ENCODE measurements around the gene NEU2. TPM values are rescaled to one million over a fixed set of nuclear protein-coding genes. Genes with fewer than 3 reads are reported as not detected.

NEU2 gene
- total RNA-seq, 1 donor from 2014 or later, result not detected

DNA sequence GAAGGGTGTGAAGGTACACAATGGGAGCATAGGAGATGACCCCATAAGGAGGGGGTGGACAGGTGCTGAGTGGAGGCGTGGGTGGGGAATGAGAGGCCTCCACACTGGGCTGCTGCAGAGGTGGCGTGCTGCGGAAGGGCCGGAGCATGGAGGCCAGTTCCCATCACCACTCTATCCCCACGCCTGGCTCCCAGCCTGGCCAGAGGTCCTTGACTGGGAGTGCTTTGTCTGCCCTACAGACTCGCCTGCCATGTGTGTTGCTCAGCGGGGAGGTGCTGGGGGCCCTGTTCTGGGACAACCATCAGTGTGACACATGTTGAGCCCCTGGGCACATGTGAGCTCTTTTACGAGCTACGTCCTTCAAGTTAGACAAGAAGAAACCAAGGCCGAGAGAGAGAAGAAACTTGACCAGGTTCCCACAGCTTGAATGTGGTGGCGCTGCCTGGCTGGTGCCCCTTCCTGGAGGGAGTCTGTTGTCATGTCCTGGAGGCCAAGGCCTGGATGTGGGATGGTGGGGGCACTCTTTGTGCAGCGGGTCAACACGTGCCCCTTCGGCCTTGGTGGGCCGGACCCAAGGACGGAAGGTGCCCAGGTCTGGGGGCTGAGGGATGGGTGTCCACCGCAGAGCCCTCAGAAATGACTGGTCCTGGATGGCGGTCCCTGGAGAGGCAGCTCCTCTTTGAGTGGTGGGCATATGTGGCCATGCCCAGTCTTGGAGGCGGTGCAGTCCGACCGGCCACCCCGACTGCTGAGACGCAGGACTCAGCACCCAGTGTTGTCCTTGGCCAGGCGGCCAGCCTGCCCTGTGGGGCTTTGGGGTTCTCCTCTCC lies 26.5 kb downstream of the NEU2 start:
- DNase-seq (ENCODE audit: extremely low spot score, unreplicated experiment), result no peak
- H3K27me3 Mint-ChIP-seq (ENCODE audit: unreplicated experiment), result peaks cover 10% of the 10 kb centered on the region
- no peak overlapping the region for H3K27ac Mint-ChIP-seq (ENCODE audit: unreplicated experiment)
- H3K4me3 Mint-ChIP-seq (ENCODE audit: unreplicated experiment), result no peak overlapping the region
- H3K4me1 Mint-ChIP-seq (ENCODE audit: unreplicated experiment), result peaks cover 28% of the 10 kb centered on the region
- TF ChIP-seq CTCF (IDR thresholded peaks at IDR 0.05), result no peak
- H3K36me3 Mint-ChIP-seq (ENCODE audit: unreplicated experiment), result no peaks in the 10 kb centered on the region
- no peaks in the 10 kb centered on the region for H3K9me3 Mint-ChIP-seq (ENCODE audit: unreplicated experiment)

- TF ChIP-seq CTCF (IDR thresholded peaks at IDR 0.05), result no peak
- DNase-seq (ENCODE audit: extremely low spot score, unreplicated experiment), result no peak
- Mint-ChIP-seq H3K9me3 (ENCODE audit: unreplicated experiment) (no peaks in the 10 kb centered on the region), H3K4me3 (ENCODE audit: unreplicated experiment) (no peak overlapping the region), H3K27ac (ENCODE audit: unreplicated experiment) (no peak overlapping the region), H3K27me3 (ENCODE audit: unreplicated experiment) (peaks cover 10% of the 10 kb centered on the region), H3K36me3 (ENCODE audit: unreplicated experiment) (no peaks in the 10 kb centered on the region), H3K4me1 (ENCODE audit: unreplicated experiment) (peaks cover 22% of the 10 kb centered on the region)
Measured at GRCh38 chr2:233059547-233059796, 27.0 kb downstream of the NEU2 start.

- Mint-ChIP-seq H3K4me3 (ENCODE audit: unreplicated experiment) (no peak within 1 kb of the TSS), H3K9me3 (ENCODE audit: unreplicated experiment) (no peaks in the 10 kb centered on the region), H3K27ac (ENCODE audit: unreplicated experiment) (no peak within 1 kb of the TSS), H3K27me3 (ENCODE audit: unreplicated experiment) (peaks cover 8% of the 10 kb centered on the region), H3K36me3 (ENCODE audit: unreplicated experiment) (no peaks in the 10 kb centered on the region), H3K4me1 (ENCODE audit: unreplicated experiment) (peaks cover 19% of the 10 kb centered on the region)
- no peak for TF ChIP-seq CTCF (IDR thresholded peaks at IDR 0.05)
- DNase-seq (ENCODE audit: extremely low spot score, unreplicated experiment), result no peak
Measured at GRCh38 chr2:233059797-233060500, 27.5 kb downstream of the NEU2 start, which contains the start of gene INPP5D. Gene INPP5D (plus strand): TSS chr2:233060342. CDS start chr2:233060479, 137 bp downstream.

DNA sequence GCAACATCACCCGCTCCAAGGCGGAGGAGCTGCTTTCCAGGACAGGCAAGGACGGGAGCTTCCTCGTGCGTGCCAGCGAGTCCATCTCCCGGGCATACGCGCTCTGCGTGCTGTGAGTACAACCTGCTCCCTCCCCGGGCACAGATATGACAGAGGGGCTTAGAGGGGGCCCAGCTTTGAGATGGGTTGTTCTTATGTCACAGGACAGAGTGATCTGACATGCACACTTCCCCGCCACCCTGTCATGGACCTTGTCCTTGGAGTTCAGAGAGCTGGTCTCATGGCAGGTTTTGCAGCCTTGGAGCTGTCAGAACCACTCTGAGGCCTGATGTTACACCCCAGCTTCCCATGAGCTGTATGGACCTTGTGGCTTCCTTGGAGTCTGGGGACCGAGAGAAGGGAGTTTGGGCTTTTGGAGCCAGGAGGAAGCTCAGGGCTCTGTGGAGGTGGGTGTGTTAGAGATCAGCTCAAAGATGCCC lies 28.1 kb downstream of the NEU2 start:
- no peak for DNase-seq (ENCODE audit: extremely low spot score, unreplicated experiment)

More for the DNA sequence above, 28.1 kb downstream of the NEU2 start:
- Mint-ChIP-seq H3K27me3 (ENCODE audit: unreplicated experiment) (peaks cover 3% of the 10 kb centered on the region), H3K9me3 (ENCODE audit: unreplicated experiment) (no peaks in the 10 kb centered on the region), H3K36me3 (ENCODE audit: unreplicated experiment) (no peaks in the 10 kb centered on the region), H3K4me3 (ENCODE audit: unreplicated experiment) (no peak overlapping the region), H3K27ac (ENCODE audit: unreplicated experiment) (no peak overlapping the region), H3K4me1 (ENCODE audit: unreplicated experiment) (peaks cover 19% of the 10 kb centered on the region)
- no peak for TF ChIP-seq CTCF (IDR thresholded peaks at IDR 0.05)

Measured in osteocyte (in vitro differentiated cells).